Measurements from ENCODE around the gene MAGEA9B. TPM values are rescaled to one million over a fixed set of nuclear protein-coding genes. Genes with fewer than 3 reads are reported as not detected.
"Not testable (repeated sequence)": the region's sequence is repeated elsewhere in the genome, so short reads cannot be mapped to it uniquely, and the experiment has no call there.

MAGEA9B gene
- total and polyA plus RNA-seq, 2 of the 4 experiments (the other 2 are of a cell fraction): not detected

DNA sequence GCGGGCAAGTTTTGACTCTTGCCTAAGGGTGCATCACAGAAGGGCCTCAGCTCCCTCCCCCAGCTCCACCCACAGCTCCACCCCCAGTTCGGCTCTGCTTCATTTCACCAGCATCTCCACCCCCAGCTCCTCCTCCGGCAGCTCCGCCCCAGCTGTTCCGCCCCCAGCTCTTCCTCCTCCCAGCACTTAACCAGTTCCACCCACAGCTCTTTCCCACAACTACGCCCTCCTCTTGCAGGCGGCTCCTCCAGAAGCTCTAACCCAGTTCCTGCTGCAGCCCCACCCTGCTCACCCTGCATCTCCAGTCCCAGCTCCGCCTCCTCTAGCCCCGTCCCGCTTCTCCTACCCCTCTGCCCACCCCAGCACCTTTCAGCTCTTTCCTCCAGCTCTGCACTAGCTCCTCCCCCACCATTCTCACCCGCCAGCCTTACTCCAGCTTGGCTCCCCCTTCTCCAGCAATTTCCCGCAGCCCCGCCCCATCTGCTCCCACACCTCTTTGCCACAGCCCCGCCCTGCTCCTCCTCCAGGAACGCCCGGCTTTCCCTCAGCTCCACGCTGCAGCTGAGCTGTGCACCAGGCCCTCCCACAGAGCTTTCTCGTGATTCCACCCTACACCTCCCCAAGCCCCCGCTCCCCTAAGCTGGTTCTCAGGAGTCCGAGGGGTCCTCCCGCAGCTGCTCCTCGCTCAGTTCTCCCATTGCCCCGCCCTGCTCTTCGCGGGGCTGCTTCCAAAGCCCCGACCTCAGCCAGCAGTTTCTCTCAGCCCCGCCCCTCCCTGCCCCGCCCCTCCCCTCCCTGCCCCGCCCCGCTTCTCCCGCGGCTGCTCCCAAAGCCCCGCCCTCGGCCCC, 47.8 kb downstream of the MAGEA9B start:
- Histone ChIP-seq H3K4me1 (ENCODE audit: control insufficient read depth, insufficient read depth, low read length) (no peaks in the 10 kb centered on the region), H3K14ac (replicated peaks; ENCODE audit: low read depth, low read length) (no peak overlapping the region; the same call in 1 of the 2 replicates), H3K79me1 (ENCODE audit: low read depth in 1 of 2, low read length in 2 of 2) (peaks cover 5 to 6% of the 10 kb centered on the region in 2 experiments; a peak in 3 of 4 replicates), H4K91ac (ENCODE audit: insufficient read depth, low read depth, low read length) (no peak overlapping the region), H3K4me2 (ENCODE audit: low read depth, low read length) (peak overlapping the region; percentile 72), H3K4ac (ENCODE audit: low read depth, low read length) (no peak overlapping the region), H4K8ac (ENCODE audit: low read depth in 2 of 2, low read length in 2 of 2) (no peak overlapping the region; a peak in 2 of 4 replicates), H2BK120ac (ENCODE audit: low read depth, low read length) (no peak overlapping the region), H4K5ac (ENCODE audit: low read depth, low read length) (no peak overlapping the region), H3K9me1 (ENCODE audit: insufficient read depth, low read length) (0 out of 2 replicates have a peak, but pooled peaks cover 4% of the 10 kb centered on the region), H2BK20ac (ENCODE audit: low read depth, low read length) (no peak overlapping the region), H3K27me3 (ENCODE audit: control insufficient read depth, insufficient read depth, low read length) (no peaks in the 10 kb centered on the region), H2AK9ac (replicated peaks; ENCODE audit: low read depth, low read length, poor library complexity) (no peak overlapping the region), H2AFZ (replicated peaks; ENCODE audit: low read length, poor library complexity) (peak overlapping the region; percentile 85), H3K23ac (ENCODE audit: low read depth, low read length) (no peak overlapping the region), H3K27ac (ENCODE audit: insufficient read depth, low read length) (peak overlapping the region; percentile 77), H3K36me3 (ENCODE audit: control insufficient read depth, insufficient read depth, low read length) (no peaks in the 10 kb centered on the region; the same call in 1 of the 2 replicates), H2AK5ac (ENCODE audit: low read depth, low read length) (no peak overlapping the region), H3K18ac (ENCODE audit: low read depth, low read length) (no peak overlapping the region), H3K9me3 (ENCODE audit: control insufficient read depth, insufficient read depth, low read length) (no peaks in the 10 kb centered on the region), H2BK15ac (ENCODE audit: low read depth, low read length) (no peak overlapping the region; the same call in 2 of the 3 replicates), H3K4me3 (ENCODE audit: insufficient read depth, low read depth, low read length) (peak overlapping the region; percentile 97), H2BK5ac (ENCODE audit: low read depth, low read length, poor library complexity, severe bottlenecking) (peak overlapping the region; percentile 41), H4K20me1 (ENCODE audit: insufficient read depth, low read length) (no peaks in the 10 kb centered on the region), H3K56ac (ENCODE audit: extremely low read depth, insufficient read depth, low read length) (no peak overlapping the region), H3K9ac (ENCODE audit: low read depth, low read length) (peak overlapping the region; percentile 42)
- TF ChIP-seq BHLHE40 (IDR thresholded peaks at IDR 0.05; ENCODE audit: low read depth, low read length) (no peak), ELK1 (IDR thresholded peaks at IDR 0.05; ENCODE audit: borderline replicate concordance, low read depth, low read length) (no peak), POLR2A (IDR thresholded peaks at IDR 0.05; ENCODE audit: low read depth, low read length) (peak; percentile 46), RFX5 (IDR thresholded peaks at IDR 0.05; ENCODE audit: low read depth, low read length) (no peak), MAZ (IDR thresholded peaks at IDR 0.05; ENCODE audit: borderline replicate concordance, low read depth, low read length) (peak; percentile 42; the same call in 1 of the 2 replicates), RCOR1 (IDR thresholded peaks at IDR 0.05; ENCODE audit: insufficient replicate concordance, low read length) (no peak)
- no TSS peak for BruUV-seq (replicated peaks)
- POLR2A ChIA-PET (ENCODE audit: unreplicated experiment): no interaction called here
- in situ Hi-C loops (cut with MboI; ENCODE audit: low sequenced_read_pairs): no loop called here
- WGBS, 2 experiments (ENCODE audit: extremely low coverage in 2 of 2, insufficient read length in 1 of 2): 37% methylated on average over 3 of the region's 34 CpGs; no CpG with 5 or more reads in 1 of the 2 experiments
- peak; percentile 73 for ATAC-seq (ENCODE audit: low read depth)
- peak; percentile 90 for DNase-seq
- CTCF ChIA-PET: no interaction called here
- intact Hi-C loops (cut with micrococcal nuclease): no loop called here
- dilution Hi-C loops (cut with HindIII; ENCODE audit: low sequenced_read_pairs, unreplicated experiment): no loop called here

GRCh38 chrX:149537474-149537873, 49.8 kb downstream of the MAGEA9B start:
- H3K56ac ChIP-seq (ENCODE audit: extremely low read depth, insufficient read depth, low read length); H3K79me1 ChIP-seq (ENCODE audit: low read depth in 1 of 2, low read length in 2 of 2); in situ Hi-C loops (cut with MboI; ENCODE audit: low sequenced_read_pairs); DNase-seq; H4K91ac ChIP-seq (ENCODE audit: insufficient read depth, low read depth, low read length); H2AK5ac ChIP-seq (ENCODE audit: low read depth, low read length); H3K27ac ChIP-seq (ENCODE audit: insufficient read depth, low read length); H3K36me3 ChIP-seq (ENCODE audit: control insufficient read depth, insufficient read depth, low read length); H3K9me1 ChIP-seq (ENCODE audit: insufficient read depth, low read length); H3K14ac ChIP-seq (replicated peaks; ENCODE audit: low read depth, low read length); H2BK120ac ChIP-seq (ENCODE audit: low read depth, low read length); H3K9ac ChIP-seq (ENCODE audit: low read depth, low read length); H3K4me2 ChIP-seq (ENCODE audit: low read depth, low read length); H2AK9ac ChIP-seq (replicated peaks; ENCODE audit: low read depth, low read length, poor library complexity); H3K18ac ChIP-seq (ENCODE audit: low read depth, low read length); H3K4me1 ChIP-seq (ENCODE audit: control insufficient read depth, insufficient read depth, low read length); H3K4ac ChIP-seq (ENCODE audit: low read depth, low read length); intact Hi-C loops (cut with micrococcal nuclease); POLR2A ChIA-PET (ENCODE audit: unreplicated experiment); H3K23ac ChIP-seq (ENCODE audit: low read depth, low read length); dilution Hi-C loops (cut with HindIII; ENCODE audit: low sequenced_read_pairs, unreplicated experiment); H2AFZ ChIP-seq (replicated peaks; ENCODE audit: low read length, poor library complexity); H3K27me3 ChIP-seq (ENCODE audit: control insufficient read depth, insufficient read depth, low read length); H2BK20ac ChIP-seq (ENCODE audit: low read depth, low read length); H3K9me3 ChIP-seq (ENCODE audit: control insufficient read depth, insufficient read depth, low read length); H4K20me1 ChIP-seq (ENCODE audit: insufficient read depth, low read length); ATAC-seq (ENCODE audit: low read depth); H3K4me3 ChIP-seq (ENCODE audit: insufficient read depth, low read depth, low read length); H4K8ac ChIP-seq (ENCODE audit: low read depth in 2 of 2, low read length in 2 of 2); H2BK5ac ChIP-seq (ENCODE audit: low read depth, low read length, poor library complexity, severe bottlenecking); H2BK15ac ChIP-seq (ENCODE audit: low read depth, low read length); H4K5ac ChIP-seq (ENCODE audit: low read depth, low read length); BruUV-seq (replicated peaks); CTCF ChIA-PET: not testable (repeated sequence)
- whole genome bisulfite sequencing, 2 experiments (ENCODE audit: extremely low coverage in 2 of 2, insufficient read length in 1 of 2): no CpG with 5 or more reads among the region's 11 CpGs
